AG09319 (cell line): ENCODE data around the gene C4B.
"Not testable (repeated sequence)": the region's sequence is repeated elsewhere in the genome, so short reads cannot be mapped to it uniquely, and the experiment has no call there.

ENCODE experiments used
- DNase-seq: peaks from one replicate; pipeline ENCODE4 v3.0.0-alpha.2; 2010; ENCODE audit warnings: low read depth; ENCODE audit errors: extremely low read depth
- CTCF ChIP-seq: IDR thresholded peaks from 2 replicates; pipeline ENCODE4 v1.5.1; 2011; ENCODE audit warnings: low read depth, mild to moderate bottlenecking, inconsistent platforms, low read length, moderate library complexity

The C4B gene

GRCh38 chr6:31969712-31970603, 44.6 kb upstream of the C4B start:
- DNase-seq: no peak
- TF ChIP-seq CTCF: no peak

GRCh38 chr6:31970604-31971271, 43.9 kb upstream of the C4B start:
- TF ChIP-seq CTCF: no peak
- no peak for DNase-seq

GRCh38 chr6:31971279-31971992, 43.2 kb upstream of the C4B start:
- no peak for TF ChIP-seq CTCF
- no peak for DNase-seq

- TF ChIP-seq CTCF: no peak
- peak; percentile 96 for DNase-seq
Observed at GRCh38 chr6:31971993-31972708, 42.4 kb upstream of the C4B start, which contains the start of gene DXO. Gene DXO, minus strand, starts transcription at chr6:31972138. Its CDS starts 463 bp downstream, at chr6:31971675.

GRCh38 chr6:31972709-31973350, 41.8 kb upstream of the C4B start:
- no peak for TF ChIP-seq CTCF
- no peak for DNase-seq

- not testable (repeated sequence) for DNase-seq
Observed at GRCh38 chr6:31976065-31976464, 38.5 kb upstream of the C4B start.
